T follicular helper cell (primary cell): ENCODE results near the gene WDR37.
"Not testable (repeated sequence)": the region's sequence is repeated elsewhere in the genome, so short reads cannot be mapped to it uniquely, and the experiment has no call there.

Experiments
- DNase-seq: peaks from one replicate; pipeline ENCODE4 v3.0.0-alpha.2; 2020; ENCODE audit warnings: low read depth
- total RNA-seq, 2 experiments: gene quantifications; one replicate each; lab custom pipeline; 2026; lab: John Stamatoyannopoulos, UW

The WDR37 gene, protein sequence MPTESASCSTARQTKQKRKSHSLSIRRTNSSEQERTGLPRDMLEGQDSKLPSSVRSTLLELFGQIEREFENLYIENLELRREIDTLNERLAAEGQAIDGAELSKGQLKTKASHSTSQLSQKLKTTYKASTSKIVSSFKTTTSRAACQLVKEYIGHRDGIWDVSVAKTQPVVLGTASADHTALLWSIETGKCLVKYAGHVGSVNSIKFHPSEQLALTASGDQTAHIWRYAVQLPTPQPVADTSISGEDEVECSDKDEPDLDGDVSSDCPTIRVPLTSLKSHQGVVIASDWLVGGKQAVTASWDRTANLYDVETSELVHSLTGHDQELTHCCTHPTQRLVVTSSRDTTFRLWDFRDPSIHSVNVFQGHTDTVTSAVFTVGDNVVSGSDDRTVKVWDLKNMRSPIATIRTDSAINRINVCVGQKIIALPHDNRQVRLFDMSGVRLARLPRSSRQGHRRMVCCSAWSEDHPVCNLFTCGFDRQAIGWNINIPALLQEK
- total RNA-seq, result 29.4 to 69.0 reads per million in 2 experiments

DNA sequence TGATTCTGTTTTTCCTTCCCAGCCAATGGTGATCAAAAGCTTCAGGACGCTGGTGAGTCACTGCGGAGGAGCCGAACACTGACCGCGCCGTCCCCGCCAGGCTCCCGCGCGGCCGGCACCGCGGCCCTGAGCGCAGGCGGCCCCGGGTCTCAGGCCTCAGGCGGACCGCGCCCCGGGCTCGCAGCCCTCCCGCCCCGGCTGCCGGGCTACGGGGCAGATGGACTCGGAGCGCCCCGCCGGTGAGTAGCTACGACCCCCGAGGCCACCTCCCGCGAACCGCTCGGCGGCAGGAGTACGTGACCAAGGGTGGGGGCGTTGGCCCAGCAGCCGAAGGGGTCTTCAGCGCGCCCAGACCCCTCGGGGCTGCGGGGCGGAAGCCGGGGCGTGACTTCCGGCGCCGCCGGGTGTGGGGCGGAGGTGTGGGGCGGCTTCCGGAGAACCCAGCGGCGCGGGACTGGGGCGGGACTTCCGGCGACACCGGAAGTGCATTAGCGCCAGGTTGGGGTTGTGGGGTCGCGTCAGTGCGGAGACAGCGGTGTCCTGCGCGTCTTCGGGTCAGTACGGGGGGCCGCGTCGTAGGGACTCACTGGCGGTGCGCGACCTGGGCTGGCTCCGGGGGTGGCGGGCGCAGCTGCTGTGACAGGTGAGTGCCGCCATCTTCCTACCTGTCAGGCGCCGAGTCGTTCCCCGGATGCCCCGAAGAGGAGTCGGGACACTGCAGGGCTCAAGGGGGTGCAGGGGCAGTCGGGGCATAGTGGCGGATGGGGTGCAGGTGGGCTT is at the start of gene WDR37:
Gene WDR37 (plus strand): TSS at position 60 of the 780 bp plus-strand sequence. CDS start 15,771 bp downstream, outside the sequence.
- peak; percentile 82 for DNase-seq

GRCh38 chr10:1006573-1006972 is 49.6 kb upstream of the WDR37 start:
- DNase-seq, result no peak

GRCh38 chr10:1007583-1007982 is 48.6 kb upstream of the WDR37 start:
- no peak for DNase-seq

GRCh38 chr10:1009071-1009494 is 47.1 kb upstream of the WDR37 start:
- DNase-seq, result no peak

DNA sequence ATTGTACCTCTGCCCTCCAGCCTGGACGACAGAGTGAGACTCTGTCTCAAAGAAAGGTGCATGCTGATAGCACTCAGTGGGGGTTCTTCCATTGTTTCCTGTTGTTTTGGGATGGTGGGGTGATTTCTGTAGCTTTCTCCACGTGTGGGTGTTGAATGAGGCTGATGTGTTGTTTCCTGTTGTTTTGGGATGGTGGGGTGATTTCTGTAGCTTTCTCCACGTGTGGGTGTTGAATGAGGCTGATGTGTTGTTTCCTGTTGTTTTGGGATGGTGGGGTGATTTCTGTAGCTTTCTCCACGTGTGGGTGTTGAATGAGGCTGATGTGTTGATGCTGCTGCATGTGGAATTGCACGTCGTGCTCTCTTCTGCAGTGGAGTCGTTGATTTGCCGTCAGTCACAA is 46.2 kb upstream of the WDR37 start:
- not testable (repeated sequence) for DNase-seq

DNA sequence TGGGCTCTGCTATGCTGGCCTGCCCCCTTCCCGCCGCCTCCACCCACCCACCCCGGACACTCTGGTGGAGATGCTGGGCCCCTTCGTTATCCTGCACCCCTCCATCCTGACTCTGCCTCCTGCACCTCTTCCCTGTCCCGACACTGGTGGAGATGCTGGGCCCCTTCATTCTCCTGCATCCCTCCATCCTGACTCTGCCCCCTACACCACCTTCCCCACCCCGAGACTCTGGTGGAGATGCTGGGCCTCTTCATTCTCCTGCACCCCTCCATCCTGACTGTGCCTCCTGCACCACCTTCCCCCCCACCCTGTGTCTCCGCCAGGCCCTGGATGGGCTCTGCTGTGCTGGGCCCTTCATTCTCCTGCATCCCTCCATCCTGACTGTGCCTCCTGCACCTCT is 45.5 kb upstream of the WDR37 start:
- DNase-seq, result no peak

- no peak for DNase-seq
Observed at GRCh38 chr10:1011696-1012095, 44.5 kb upstream of the WDR37 start.

GRCh38 chr10:1015688-1016087 is 40.5 kb upstream of the WDR37 start:
- no peak for DNase-seq

- DNase-seq, result no peak
Observed at GRCh38 chr10:1019362-1019761, 36.8 kb upstream of the WDR37 start.

DNA sequence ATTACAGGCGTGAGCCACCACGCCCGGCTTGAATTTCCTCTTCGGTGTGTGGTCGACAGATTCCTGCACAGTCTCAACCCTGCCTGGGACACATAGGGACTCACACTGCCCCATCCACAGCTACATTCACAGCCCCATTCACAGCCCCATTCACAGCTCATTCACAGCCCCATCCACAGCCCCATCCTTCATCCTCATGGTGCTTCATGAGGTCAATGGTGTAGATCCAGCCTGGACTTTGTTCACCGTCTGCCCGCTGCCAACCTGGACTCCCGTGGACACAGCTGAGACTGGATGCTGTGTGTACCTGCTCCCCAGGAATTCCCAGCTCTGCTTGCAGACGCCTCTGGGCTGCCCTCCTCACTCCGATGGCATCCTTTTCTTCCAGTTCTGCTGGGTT is 35.7 kb upstream of the WDR37 start:
- no peak for DNase-seq

DNA sequence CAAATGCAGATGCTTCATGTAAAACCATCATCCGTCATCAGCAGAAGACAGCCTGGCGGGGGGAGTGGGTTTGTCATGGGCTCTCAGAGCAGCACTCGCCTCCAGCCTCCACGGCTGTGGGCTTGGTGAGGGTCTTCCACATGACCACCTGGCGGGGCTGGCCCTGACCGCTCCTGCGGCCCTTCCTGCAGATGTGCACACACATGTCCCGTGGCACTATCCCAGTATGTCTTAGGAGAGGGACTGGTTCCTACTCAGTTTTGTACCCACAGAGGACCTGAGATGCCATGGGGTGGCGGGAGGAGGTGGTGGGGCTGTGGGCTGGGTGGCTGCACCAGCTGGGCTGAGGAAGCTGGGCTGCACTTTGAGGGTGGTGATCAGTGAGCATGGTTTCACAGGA is 35.2 kb upstream of the WDR37 start:
- no peak for DNase-seq

DNA sequence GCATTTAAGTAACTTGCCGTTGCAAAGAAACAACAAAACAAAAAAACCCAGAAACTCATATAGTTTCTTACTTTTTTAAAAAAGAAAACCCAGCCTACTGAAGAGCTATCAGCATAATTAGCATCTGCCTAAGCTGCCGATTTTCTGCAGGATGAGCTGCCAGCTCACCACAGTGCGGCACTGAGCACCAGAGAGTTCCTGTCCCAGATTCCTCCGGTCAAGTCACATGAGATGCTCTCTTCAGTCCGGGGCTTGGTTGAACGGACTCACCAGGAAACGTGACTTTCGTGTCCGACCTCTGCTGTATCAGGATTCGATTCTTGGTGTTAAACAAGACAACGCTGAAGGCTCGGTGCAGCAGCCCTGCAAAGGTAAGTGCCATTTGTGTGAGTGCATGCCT is 33.8 kb upstream of the WDR37 start:
- no peak for DNase-seq

DNA sequence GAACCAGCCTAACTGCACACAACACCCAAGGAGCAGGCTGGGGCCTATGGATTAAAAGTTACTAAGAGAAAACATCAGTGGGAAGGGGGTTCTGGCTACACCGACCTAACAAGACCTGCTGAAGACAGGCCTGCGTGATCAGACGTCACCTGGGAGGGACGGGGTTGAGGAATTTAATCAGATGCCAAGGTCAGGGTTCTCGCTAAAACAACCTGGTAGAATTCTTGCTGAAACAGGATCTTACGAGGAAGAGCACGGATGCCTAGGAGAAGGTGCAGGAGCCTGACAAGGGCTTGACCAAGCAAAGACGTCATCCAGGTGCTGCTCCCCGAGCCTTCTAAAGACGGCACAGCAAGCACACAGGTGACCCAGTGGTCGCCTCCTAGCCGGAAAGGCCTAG is 32.1 kb upstream of the WDR37 start:
- DNase-seq, result no peak

- no peak for DNase-seq
Observed at GRCh38 chr10:1025683-1026082, 30.5 kb upstream of the WDR37 start, which contains the start of gene IDI2. Gene IDI2, minus strand, starts transcription at chr10:1025859. Its CDS starts 1,136 bp downstream, at chr10:1024723.

DNA sequence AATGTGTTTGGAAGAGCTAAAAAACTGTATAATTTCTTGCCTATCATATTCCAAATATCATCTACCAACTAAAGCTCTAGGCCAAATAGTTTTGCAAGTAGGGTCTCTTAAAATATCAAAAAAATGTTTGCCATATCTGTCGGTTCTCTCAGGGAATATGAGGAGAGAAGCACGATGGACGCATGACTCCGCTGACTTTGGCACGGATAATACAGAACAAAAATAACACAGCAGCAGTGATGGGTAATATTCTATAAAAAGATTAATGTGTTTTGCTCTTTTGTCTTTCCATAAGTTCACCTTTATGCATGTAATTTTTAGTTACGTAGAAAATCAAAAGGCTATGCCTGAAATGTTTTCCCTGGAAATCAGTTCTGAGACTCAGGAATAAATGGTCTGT is 29.6 kb upstream of the WDR37 start:
- DNase-seq, result no peak

- DNase-seq, result no peak
Observed at GRCh38 chr10:1029838-1030237, 26.3 kb upstream of the WDR37 start.

- DNase-seq, result no peak
Observed at GRCh38 chr10:1033601-1034000, 22.6 kb upstream of the WDR37 start.

- DNase-seq, result no peak
Observed at GRCh38 chr10:1034758-1035157, 21.4 kb upstream of the WDR37 start.

DNA sequence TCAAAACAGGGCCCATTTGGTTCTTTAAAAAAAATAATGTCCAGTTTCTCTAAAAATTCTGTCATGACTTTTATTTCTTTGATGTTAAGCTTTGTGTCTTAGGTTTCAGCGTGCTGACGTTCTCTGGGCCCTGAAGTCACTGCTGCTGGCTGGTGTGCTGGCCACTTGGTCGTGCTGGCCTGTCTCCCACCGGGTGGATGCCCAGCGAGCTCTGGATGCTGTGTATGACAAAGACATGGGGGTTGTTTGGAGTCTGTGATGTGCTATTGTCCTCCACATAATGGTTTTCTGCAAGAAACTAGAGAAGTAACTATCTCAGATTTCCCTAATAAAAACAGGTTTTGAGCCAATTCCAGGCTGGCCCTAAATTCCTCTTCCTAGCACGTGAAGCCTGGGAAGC is 21.0 kb upstream of the WDR37 start:
- no peak for DNase-seq

GRCh38 chr10:1036341-1036791 is 19.8 kb upstream of the WDR37 start:
- DNase-seq, result no peak

DNA sequence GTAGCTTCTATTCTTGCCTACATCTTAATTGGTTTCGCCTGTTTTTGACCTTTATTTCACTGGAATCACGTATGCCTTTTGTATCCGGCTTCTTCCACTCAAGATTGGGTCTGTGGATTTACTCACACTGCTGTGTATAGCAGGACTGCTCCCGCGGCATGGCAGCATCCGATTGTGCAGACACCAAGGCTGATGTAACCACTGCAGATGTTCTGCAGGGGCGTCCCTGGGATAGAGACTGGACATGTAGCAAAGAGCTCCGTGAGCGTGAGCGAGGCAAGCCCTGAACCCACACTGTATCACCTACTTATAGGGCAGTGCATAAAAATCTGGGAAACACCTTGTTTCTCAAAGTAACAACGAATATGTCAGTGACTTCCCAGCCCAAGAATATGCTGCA is 19.1 kb upstream of the WDR37 start:
- no peak for DNase-seq

GRCh38 chr10:1038769-1039168 is 17.4 kb upstream of the WDR37 start:
- not testable (repeated sequence) for DNase-seq

GRCh38 chr10:1040133-1040532 is 16.1 kb upstream of the WDR37 start:
- no peak for DNase-seq
